ENCODE results near the gene TFAP2A.

TFAP2A gene

DNA sequence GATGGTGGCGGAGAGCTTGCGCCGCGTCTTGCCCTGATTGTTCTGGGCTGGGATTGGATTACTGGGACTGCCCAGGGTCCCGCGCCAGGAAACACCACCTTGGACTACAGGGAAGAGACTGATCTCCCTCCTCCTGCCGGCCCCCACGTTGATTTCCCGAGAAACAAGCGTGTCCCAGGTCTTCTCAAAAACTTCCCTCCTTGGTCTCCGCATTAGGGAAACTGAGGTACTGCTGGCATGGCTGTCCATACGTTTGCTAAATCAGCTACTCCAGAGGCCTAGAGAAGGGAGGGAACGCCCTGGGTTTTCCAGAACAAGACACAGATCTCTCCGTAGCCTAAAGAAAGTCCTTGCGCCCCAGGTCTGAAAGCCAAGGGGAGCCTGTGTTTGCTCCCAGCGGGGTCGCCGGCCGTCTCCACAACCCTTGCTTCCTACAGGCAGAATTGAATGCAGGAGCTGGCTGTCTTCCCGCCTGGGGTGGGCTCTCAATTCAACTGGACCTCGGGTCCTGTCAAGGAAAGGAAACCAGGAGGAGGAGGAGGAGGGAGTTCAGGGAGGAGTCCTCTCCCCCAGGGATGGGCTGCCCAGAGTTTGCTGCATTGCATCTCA is 29.2 kb downstream of the TFAP2A start:
- Mint-ChIP-seq H3K4me1 (peaks cover 11% of the 10 kb centered on the region), H3K36me3 (peaks cover 15% of the 10 kb centered on the region), H3K27me3 (peaks cover 74% of the 10 kb centered on the region), H3K27ac (no peak overlapping the region), H3K9me3 (peaks cover 18% of the 10 kb centered on the region), H3K4me3 (no peak overlapping the region)

DNA sequence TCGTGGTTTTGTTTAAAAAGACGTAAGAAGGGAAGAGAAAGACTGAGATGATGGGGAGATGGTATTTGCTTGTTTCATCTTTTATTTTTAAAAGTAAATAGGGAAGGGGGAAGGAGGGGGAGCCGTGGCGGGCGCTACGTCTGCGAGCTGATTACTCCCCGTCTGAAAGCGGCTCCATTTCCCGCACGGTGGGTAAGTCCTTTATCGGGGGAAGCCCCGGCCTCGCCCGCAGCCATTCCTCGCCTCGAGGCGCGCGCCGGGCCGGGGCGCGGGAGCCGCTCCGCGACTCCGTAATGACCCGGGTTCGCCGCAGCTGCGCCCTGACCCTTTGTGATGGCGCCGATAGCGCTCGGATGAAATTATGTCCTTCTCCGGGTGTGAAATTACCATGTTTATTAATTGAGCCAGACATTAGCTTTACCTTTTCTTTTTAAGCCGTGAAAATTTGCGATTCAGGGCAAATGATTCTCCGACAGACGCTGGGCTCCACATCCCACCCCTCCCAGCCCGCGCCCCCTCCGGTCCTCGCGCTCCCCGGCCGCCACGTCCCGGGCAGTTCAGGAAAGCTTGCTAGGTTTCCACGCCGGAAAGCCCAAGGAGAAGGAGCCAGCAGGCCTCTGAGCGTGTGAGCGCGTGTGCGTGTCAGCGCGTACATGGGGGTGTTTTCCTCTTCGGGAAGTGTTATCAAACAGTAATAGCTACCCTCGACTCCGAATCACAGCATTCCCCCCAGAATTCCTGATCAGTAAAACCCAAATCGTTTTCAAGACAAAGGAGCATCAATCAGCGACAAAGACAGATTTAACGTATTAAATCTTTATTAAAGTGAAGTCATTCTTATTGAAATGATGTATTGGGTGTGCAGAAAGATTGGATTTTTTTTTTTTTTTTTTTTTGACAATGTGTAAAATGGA is 30.0 kb downstream of the TFAP2A start:
- no peak overlapping the region for H3K27ac Mint-ChIP-seq
- peaks cover 71% of the 10 kb centered on the region for H3K27me3 Mint-ChIP-seq
- H3K36me3 Mint-ChIP-seq = peaks cover 11% of the 10 kb centered on the region
- peaks cover 15% of the 10 kb centered on the region for H3K9me3 Mint-ChIP-seq
- H3K4me1 Mint-ChIP-seq = peaks cover 9% of the 10 kb centered on the region
- peak overlapping the region; percentile 23 for H3K4me3 Mint-ChIP-seq

DNA sequence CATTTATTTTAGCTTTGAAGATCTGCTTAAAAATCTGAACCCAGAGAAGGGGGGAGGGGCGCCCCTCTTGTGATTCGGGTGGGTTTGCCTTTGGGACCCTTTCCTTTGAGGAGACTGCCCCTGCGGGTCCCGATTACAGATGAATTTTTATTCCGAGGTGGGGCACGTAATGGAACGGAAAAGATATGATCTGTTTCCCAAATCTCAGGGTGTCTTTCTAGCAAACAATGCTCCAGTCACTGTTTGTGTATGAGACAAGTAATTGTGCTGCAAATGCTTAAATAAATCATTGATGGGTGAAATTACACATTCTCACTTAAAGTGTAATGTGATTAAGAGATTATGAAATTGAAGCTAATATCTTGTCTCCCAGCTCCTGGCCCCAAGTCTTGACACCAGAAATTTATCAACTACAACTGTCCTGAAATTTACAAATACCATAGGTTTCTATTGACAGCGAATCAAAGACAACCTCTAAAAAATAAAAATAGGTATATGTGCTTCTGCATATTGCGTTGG is 30.7 kb downstream of the TFAP2A start:
- peaks cover 6% of the 10 kb centered on the region for H3K4me1 Mint-ChIP-seq
- H3K27me3 Mint-ChIP-seq = peaks cover 66% of the 10 kb centered on the region
- H3K4me3 Mint-ChIP-seq = peak overlapping the region; percentile 23
- peaks cover 7% of the 10 kb centered on the region for H3K36me3 Mint-ChIP-seq
- no peak overlapping the region for H3K27ac Mint-ChIP-seq
- H3K9me3 Mint-ChIP-seq = peaks cover 12% of the 10 kb centered on the region

DNA sequence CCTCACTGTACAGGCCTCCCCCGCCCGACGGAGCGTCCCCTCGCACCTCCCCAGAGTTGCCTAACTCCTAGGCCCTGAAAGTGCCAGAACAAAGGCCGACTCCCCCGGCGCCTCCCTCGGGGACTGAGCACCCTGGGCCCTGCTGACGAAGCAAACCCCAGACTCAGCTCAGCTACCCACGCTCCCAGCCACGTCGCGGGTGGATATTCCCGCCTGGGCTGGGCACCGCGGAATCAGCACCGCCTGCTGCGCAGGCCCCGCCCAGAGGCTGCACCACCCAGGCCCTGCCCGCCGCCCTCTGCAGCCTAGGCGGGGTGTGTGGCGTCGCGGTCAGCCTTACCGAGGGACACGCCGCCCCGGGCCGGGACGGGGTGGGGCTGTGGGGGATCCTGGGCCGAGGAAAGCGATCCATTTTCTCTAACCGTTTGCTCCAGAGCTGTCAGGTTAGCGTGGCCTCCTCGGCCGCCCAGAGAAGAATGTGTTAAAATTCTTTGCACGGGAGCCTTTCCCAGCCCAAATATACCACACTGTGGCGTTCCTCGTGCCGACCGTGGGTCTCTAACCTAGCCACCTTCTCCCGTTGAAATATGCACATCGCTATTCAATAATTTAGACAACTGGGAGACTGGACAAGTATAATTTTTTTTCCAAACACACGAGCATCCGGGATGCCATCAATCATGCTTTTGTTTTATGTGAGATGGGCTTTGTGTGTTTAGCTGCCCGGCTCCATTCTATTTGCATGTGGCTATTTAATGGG is 31.4 kb downstream of the TFAP2A start:
- Mint-ChIP-seq H3K4me3 (no peak overlapping the region), H3K9me3 (peaks cover 12% of the 10 kb centered on the region), H3K27me3 (peaks cover 62% of the 10 kb centered on the region), H3K27ac (no peak overlapping the region), H3K4me1 (peaks cover 6% of the 10 kb centered on the region), H3K36me3 (peaks cover 6% of the 10 kb centered on the region)

DNA sequence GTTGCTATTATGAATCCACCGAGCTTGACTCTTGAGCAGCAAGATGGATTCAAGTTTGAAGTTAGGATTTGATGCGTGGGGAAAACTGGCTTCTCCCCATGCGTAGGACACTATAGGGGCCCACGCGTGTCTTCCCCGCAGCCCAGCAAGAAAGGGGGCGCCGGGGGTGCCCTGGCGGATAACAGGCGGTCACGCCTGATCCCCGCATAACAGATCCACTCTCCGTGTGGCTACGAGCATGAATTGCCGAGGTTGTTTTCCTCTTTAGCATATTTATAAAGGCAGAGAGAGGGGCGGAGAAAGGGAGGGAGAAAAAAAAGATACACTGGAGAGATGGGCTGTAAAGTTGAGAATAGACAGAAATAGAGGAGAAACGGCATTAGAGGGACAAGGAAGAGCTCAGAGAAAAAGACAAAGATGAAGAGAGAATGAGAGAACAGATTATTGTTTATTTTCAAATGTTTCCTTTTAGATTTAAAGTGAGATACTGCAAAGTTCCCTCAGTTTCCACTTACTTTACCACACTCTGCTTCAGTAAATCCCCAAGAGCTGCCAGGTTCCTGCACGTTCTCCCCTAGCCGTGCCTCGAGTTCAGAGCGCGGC is 32.0 kb downstream of the TFAP2A start:
- H3K4me3 Mint-ChIP-seq = peak overlapping the region; percentile 19
- H3K9me3 Mint-ChIP-seq = peaks cover 12% of the 10 kb centered on the region
- no peak overlapping the region for H3K27ac Mint-ChIP-seq
- peaks cover 62% of the 10 kb centered on the region for H3K27me3 Mint-ChIP-seq
- peaks cover 6% of the 10 kb centered on the region for H3K36me3 Mint-ChIP-seq
- H3K4me1 Mint-ChIP-seq = peaks cover 6% of the 10 kb centered on the region

DNA sequence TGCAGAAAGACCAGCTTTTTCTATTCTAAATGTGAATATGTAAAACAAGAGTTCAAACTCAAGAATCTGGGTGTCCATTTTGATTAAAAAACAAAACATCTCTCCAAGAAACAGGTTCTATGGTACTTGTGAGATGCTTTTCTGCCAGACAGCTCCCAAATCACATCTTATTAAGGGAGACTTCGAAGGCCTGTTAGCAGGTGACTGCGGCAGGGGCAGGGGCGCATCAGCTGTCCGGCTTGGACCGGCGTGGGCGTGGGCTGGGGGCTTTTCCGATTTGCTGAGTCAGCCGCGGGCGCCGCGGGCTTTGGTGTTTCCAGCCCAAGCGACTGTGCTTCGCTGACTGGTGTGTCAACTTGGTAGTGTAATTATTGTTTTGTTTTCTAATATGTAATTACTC is 32.6 kb downstream of the TFAP2A start:
- no peak overlapping the region for H3K4me3 Mint-ChIP-seq
- peaks cover 6% of the 10 kb centered on the region for H3K4me1 Mint-ChIP-seq
- H3K9me3 Mint-ChIP-seq = peaks cover 12% of the 10 kb centered on the region
- peaks cover 60% of the 10 kb centered on the region for H3K27me3 Mint-ChIP-seq
- no peak overlapping the region for H3K27ac Mint-ChIP-seq
- H3K36me3 Mint-ChIP-seq = peaks cover 6% of the 10 kb centered on the region

DNA sequence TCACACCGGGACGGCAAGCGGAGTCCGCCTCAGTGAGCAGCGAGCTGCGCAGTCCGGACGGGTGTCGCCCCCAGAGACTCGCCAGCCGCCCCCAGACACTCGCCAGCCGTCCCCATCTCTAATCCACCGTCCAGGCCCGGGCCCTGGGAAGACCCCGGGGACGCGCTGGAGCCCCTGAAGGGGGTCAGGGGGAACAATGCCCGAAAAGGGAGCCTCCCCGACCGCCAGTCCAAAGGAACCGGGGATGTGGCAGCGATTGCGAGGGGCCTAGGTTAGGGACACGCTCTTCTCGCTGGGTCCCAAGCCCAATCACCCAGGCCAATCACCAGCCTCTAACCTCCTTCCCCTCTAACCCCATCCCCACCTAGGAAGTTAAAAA is 33.1 kb downstream of the TFAP2A start:
- Mint-ChIP-seq H3K9me3 (peaks cover 9% of the 10 kb centered on the region), H3K27me3 (peaks cover 59% of the 10 kb centered on the region), H3K4me1 (peaks cover 6% of the 10 kb centered on the region), H3K36me3 (peaks cover 6% of the 10 kb centered on the region), H3K4me3 (no peak overlapping the region), H3K27ac (no peak overlapping the region)

DNA sequence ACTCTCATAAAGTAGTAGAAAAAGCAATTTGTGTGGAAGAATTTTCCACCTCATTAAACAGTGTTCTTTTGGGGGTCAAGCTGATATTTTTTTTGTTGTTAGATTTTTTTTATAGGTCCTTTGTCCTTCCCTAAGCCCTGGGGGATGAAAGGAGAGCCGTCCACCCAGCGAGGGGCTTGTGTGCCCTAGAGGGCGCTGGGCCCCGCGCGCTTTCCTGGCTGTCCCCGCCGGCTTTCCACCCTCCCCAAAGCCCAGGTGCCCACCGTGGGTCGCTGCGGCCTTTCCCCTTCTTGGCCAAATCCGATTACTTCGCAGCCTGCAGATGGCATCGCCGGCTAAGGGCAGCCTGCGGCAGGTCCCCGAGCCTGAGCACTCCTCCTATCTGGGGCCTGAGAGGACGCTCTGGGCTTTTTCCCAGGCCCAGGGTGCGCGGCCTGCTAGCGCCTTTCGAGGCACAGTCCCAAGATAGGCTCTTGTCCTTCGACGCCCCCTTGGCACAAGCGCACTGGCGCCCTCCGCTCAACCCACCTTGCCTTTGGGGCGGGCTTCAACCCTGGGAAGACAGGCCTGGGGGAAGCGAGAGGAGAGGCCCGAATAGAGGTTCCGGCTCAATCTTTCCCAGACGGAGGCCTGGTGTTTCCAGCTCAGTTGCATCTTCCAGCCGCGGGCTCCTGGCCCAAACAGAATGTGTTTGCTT is 33.6 kb downstream of the TFAP2A start:
- H3K4me1 Mint-ChIP-seq = peaks cover 6% of the 10 kb centered on the region
- peaks cover 54% of the 10 kb centered on the region for H3K27me3 Mint-ChIP-seq
- H3K27ac Mint-ChIP-seq = no peak overlapping the region
- H3K36me3 Mint-ChIP-seq = peaks cover 5% of the 10 kb centered on the region
- H3K9me3 Mint-ChIP-seq = peaks cover 6% of the 10 kb centered on the region
- no peak overlapping the region for H3K4me3 Mint-ChIP-seq

DNA sequence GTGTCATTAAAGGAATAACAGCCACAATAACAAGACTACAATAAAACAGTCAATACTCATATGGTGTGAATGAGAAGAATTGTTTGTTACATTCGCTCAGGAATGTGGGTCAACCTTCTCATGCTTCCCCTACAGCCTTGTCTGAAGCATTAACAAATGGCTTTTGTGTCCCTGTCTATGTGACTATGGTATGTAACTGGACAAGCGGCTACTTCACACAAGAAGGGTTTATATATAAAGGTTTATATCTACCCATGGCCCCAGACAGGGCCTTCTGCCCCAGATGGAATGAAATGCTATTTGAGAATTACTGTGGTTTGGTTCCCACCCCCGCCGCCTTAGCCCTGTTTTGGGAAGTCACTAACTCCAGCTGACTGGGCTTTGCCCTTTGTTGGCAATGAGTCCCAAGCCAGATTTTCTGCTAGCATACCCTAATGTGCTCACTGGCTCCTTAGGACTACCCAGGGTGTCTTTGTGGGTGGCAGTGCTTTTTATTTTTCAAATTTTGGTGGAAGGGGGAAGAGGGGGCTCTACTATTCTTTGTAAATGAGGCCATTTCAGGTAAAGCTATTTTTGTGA is 39.4 kb downstream of the TFAP2A start:
- no peaks in the 10 kb centered on the region for H3K36me3 Mint-ChIP-seq
- H3K4me3 Mint-ChIP-seq = no peak overlapping the region
- H3K27me3 Mint-ChIP-seq = peaks cover 24% of the 10 kb centered on the region
- no peak overlapping the region for H3K27ac Mint-ChIP-seq
- H3K4me1 Mint-ChIP-seq = no peaks in the 10 kb centered on the region
- H3K9me3 Mint-ChIP-seq = no peaks in the 10 kb centered on the region

DNA sequence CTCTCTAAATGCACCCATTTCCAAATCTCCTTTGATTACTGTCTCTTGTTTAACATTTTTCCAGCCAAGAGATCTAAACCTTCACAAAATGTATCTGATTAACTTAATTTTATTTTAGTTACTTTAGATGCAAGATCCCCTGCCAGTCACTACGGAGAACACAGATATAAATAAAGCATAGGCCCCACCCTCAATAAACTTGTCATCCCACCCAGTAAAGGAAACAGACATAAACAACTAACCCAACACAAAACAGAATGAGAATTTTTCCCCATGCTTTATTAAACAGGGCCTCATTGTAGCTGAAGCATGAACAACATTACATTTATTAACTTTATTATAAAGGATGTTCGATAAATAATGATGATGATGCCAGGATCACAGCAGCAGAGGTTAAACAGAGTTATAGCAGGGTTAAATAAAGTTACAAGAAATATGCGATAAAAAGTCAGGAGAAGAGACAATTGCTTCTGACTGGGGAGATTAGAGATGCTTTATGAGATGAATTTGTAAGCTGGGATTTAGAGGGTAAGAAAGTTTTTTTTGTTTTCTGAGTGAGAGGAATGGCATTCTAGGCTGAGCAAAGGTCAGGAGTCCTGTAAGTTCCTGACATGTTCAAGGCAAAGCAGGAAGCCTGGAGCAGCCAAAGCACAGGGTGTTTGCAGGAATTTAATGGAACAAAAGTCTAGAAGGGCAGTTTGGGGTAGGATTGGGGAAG is 41.1 kb downstream of the TFAP2A start:
- Mint-ChIP-seq H3K27me3 (peaks cover 22% of the 10 kb centered on the region), H3K4me1 (no peaks in the 10 kb centered on the region), H3K27ac (peak overlapping the region; percentile 69), H3K9me3 (no peaks in the 10 kb centered on the region), H3K36me3 (no peaks in the 10 kb centered on the region), H3K4me3 (no peak overlapping the region)

DNA sequence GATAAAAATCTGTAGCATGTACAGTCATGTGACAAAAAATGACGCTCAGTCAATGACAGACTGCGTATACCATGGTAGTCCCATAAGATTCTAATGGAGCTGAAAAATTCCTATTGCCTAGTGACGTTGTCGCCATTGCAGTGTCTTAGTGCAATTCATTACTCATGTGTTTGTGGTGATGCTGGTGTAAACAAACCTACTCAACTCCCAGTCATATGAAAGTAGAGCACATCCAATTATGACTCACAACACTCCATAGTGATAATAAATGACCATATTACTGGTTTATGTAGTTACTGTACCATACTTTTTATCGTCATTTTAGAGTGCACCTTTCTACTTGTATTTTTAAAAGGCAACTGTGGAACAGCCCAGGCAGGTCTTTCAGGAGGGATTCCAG is 45.0 kb downstream of the TFAP2A start:
- Mint-ChIP-seq H3K27ac (no peak overlapping the region), H3K9me3 (no peaks in the 10 kb centered on the region), H3K4me1 (no peaks in the 10 kb centered on the region), H3K27me3 (peaks cover 12% of the 10 kb centered on the region), H3K36me3 (no peaks in the 10 kb centered on the region), H3K4me3 (no peak overlapping the region)

DNA sequence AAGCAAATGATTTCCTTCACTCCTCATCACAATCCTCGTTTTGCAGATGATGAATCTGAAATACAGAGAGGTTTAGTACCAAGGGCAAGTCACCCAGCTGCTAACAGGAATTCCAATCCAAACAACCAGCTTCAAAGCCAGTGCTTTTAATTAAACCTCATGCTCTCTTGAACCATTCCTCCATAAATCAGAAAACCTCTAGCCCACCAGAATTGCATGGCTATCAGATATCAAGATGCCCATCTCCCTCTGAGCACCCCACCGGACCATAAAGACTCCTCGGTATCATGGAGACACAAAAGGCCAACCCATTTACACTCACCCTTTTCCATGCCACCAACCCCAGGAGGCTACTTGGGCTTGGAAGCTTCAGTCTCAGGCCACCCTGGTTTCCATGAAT is 46.0 kb downstream of the TFAP2A start:
- peaks cover 9% of the 10 kb centered on the region for H3K27me3 Mint-ChIP-seq
- no peaks in the 10 kb centered on the region for H3K9me3 Mint-ChIP-seq
- H3K36me3 Mint-ChIP-seq = no peaks in the 10 kb centered on the region
- no peaks in the 10 kb centered on the region for H3K4me1 Mint-ChIP-seq
- no peak overlapping the region for H3K4me3 Mint-ChIP-seq
- no peak overlapping the region for H3K27ac Mint-ChIP-seq

DNA sequence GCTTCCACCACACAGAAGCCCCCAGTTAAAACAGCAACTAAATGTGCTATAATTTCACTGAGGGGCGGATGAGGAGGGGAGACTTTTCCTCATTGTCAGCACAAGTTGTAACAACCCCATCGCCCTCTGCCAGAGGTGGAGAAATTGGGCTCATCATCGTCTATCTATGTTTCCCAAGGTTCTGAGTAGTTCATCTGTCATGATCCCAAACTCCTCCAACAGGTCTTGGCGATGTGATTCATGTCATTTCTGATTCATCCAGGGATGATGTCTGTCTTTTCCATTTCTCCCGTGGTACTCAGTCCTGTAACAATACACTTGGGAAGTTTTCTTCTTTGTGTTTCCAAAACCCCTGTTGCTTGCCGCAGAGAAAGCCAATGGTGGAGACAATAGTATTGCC is 51.0 kb downstream of the TFAP2A start:
- no peaks in the 10 kb centered on the region for H3K9me3 Mint-ChIP-seq
- H3K4me1 Mint-ChIP-seq = no peaks in the 10 kb centered on the region
- no peak overlapping the region for H3K27ac Mint-ChIP-seq
- H3K36me3 Mint-ChIP-seq = no peaks in the 10 kb centered on the region
- peaks cover 8% of the 10 kb centered on the region for H3K27me3 Mint-ChIP-seq
- no peak overlapping the region for H3K4me3 Mint-ChIP-seq

DNA sequence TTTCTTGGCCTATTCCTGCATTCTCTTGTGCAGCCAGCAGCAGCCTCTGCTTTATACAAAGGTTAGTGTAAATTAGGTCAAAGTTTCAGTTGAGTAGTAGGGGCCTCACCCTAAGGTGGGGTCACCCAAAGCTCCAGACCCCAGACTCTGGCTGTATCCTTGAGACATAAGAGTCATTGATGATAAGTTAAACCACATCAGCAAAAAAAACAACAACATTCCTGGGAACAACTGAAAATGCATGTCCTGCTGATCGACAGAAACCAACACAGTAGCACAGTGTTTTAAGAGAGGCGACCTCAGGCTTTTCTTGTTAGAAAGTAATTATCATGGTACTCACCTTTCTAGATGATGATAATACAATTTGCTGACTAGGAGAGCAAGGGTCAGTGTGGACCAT is 52.6 kb downstream of the TFAP2A start:
- Mint-ChIP-seq H3K27ac (no peak overlapping the region), H3K36me3 (no peaks in the 10 kb centered on the region), H3K4me1 (no peaks in the 10 kb centered on the region), H3K9me3 (no peaks in the 10 kb centered on the region), H3K4me3 (no peak overlapping the region), H3K27me3 (peaks cover 11% of the 10 kb centered on the region)
